Endodermal cell (in vitro differentiated cells): ENCODE measurements around the gene IL18R1. TPM values are rescaled to one million over a fixed set of nuclear protein-coding genes. Genes with fewer than 3 reads are reported as not detected.

Experiments used
- DNase-seq: peaks from one replicate; pipeline ENCODE4 v3.0.0-alpha.2; 2017
- H3K27ac ChIP-seq: 2 replicates; pipeline ENCODE4 v1.5.1; 2013; ENCODE audit warnings: mild to moderate bottlenecking, low read depth, low read length, moderate library complexity
- H3K27me3 ChIP-seq: 2 replicates; pipeline ENCODE4 v1.6.1; 2013; ENCODE audit warnings: mild to moderate bottlenecking, low read length, moderate library complexity; ENCODE audit not compliant: insufficient read depth, control insufficient read depth, poor library complexity, severe bottlenecking
- H3K36me3 ChIP-seq: 2 replicates; pipeline ENCODE4 v1.7.0; 2013; ENCODE audit warnings: mild to moderate bottlenecking, low read length, moderate library complexity; ENCODE audit not compliant: control insufficient read depth, insufficient read depth
- H3K4me1 ChIP-seq: one replicate; pipeline ENCODE4 v1.7.0; 2013; ENCODE audit warnings: low read length; ENCODE audit not compliant: control insufficient read depth, insufficient read depth
- H3K4me3 ChIP-seq: 2 replicates; pipeline ENCODE4 v1.5.1; 2013; ENCODE audit warnings: mild to moderate bottlenecking, low read length, moderate library complexity
- H3K9ac ChIP-seq: 2 replicates; pipeline ENCODE4 v1.6.1; 2013; ENCODE audit warnings: mild to moderate bottlenecking, low read length, moderate library complexity; ENCODE audit not compliant: poor library complexity, severe bottlenecking; ENCODE audit errors: extremely low read depth
- H3K9me3 ChIP-seq: 2 replicates; pipeline ENCODE4 v1.6.1; 2013; ENCODE audit warnings: mild to moderate bottlenecking, low read length, moderate library complexity; ENCODE audit not compliant: control insufficient read depth
- H3K27ac Mint-ChIP-seq: 2 replicates; pipeline ENCODE4 v1.8.0; 2020; ENCODE audit warnings: mixed read lengths
- H3K27me3 Mint-ChIP-seq: 2 replicates; pipeline ENCODE4 v1.8.0; 2021; ENCODE audit warnings: mild to moderate bottlenecking, mixed read lengths; ENCODE audit not compliant: insufficient read depth
- H3K36me3 Mint-ChIP-seq: 2 replicates; pipeline ENCODE4 v1.8.0; 2020; ENCODE audit warnings: low read depth, mixed read lengths
- H3K4me1 Mint-ChIP-seq: 2 replicates; pipeline ENCODE4 v1.8.0; 2020; ENCODE audit warnings: mixed read lengths
- H3K4me3 Mint-ChIP-seq: 2 replicates; pipeline ENCODE4 v1.8.0; 2020; ENCODE audit warnings: mild to moderate bottlenecking, moderate library complexity, mixed read lengths
- H3K9me3 Mint-ChIP-seq: 2 replicates; pipeline ENCODE4 v1.8.0; 2020; ENCODE audit warnings: mild to moderate bottlenecking, mixed read lengths
- CTCF ChIP-seq: fragments of 200-600 bp; sonication (generic); conservative IDR thresholded peaks from 2 replicates; pipeline ENCODE4 v1.5.0; 2021; ENCODE audit warnings: antibody characterized with exemption, mild to moderate bottlenecking
- WGBS, 2 experiments: methylation state at CpG; one replicate each; pipeline versions ENCODE4 v1.1.5 to v1.1.7; 2013; ENCODE audit warnings: missing lambda C conversion rate in 2 of 2, mixed read lengths in 1 of 2; ENCODE audit not compliant: insufficient coverage in 1 of 2, insufficient read length in 1 of 2; 5-methylcytosine and 5-hydroxymethylcytosine counted together
- total RNA-seq, 2 donors: library from RNA; stranded (reverse); fragmentation: NEBNext Ultra II Directional in 1 of 2; extraction: Animal tissue kit (Norgen Biotek cat#: 25700) in 1 of 2; gene quantifications; 2 replicates in 1 of 2; 3 replicates in 1 of 2; pipeline ENCODE4 v1.2.1, GENCODE V29; 2021

Gene IL18R1
- total RNA-seq, 2 donors from 2014 or later = 2.2 to 2.4 TPM

- H3K4me1 ChIP-seq = peaks cover 5% of the 10 kb centered on the region
- peaks cover 3% of the 10 kb centered on the region for H3K27me3 Mint-ChIP-seq
- H3K27ac ChIP-seq = no peak overlapping the region
- no peaks in the 10 kb centered on the region for H3K27me3 ChIP-seq
- no peak for TF ChIP-seq CTCF
- no peak overlapping the region for H3K4me3 Mint-ChIP-seq
- no peak overlapping the region for H3K27ac Mint-ChIP-seq
- no peak overlapping the region for H3K9ac ChIP-seq
- peaks cover 20% of the 10 kb centered on the region for H3K9me3 ChIP-seq
- no peak overlapping the region for H3K4me3 ChIP-seq
- DNase-seq = no peak
- 81 to 95% methylated on average over 2 of the region's 2 CpGs for WGBS, 2 experiments
- peaks cover 13% of the 10 kb centered on the region for H3K9me3 Mint-ChIP-seq
- no peaks in the 10 kb centered on the region for H3K36me3 ChIP-seq
- H3K36me3 Mint-ChIP-seq = no peaks in the 10 kb centered on the region
- peaks cover 24% of the 10 kb centered on the region for H3K4me1 Mint-ChIP-seq
Measured at GRCh38 chr2:102313025-102313424, 42.6 kb upstream of the IL18R1 start.

DNA sequence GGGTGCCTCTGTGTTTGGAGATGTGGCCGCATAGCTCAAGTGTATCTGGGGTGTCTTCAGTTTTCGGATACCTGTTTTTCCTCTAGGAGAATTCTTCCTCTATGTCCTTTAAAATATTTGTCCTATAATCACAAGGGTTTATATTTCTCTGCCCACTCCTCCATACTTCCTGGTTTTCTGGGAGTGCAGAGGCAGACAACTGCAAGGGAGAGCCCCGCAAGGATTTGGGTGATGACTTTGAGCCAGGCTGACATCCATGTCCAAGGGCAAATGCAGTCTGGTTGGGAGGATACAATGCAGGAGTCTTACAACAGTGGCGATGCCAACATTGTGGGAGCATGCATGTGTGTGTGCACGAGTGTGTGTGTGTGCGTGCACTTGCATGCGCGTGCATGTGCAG lies 42.1 kb upstream of the IL18R1 start:
- H3K27me3 Mint-ChIP-seq = peaks cover 2% of the 10 kb centered on the region
- H3K9me3 Mint-ChIP-seq = peaks cover 13% of the 10 kb centered on the region
- peaks cover 24% of the 10 kb centered on the region for H3K4me1 Mint-ChIP-seq
- Histone ChIP-seq H3K4me3 (no peak overlapping the region), H3K9ac (no peak overlapping the region), H3K27ac (no peak overlapping the region), H3K9me3 (peaks cover 20% of the 10 kb centered on the region), H3K4me1 (peaks cover 5% of the 10 kb centered on the region), H3K27me3 (no peaks in the 10 kb centered on the region), H3K36me3 (no peaks in the 10 kb centered on the region)
- no peak for TF ChIP-seq CTCF
- no peaks in the 10 kb centered on the region for H3K36me3 Mint-ChIP-seq
- no peak overlapping the region for H3K27ac Mint-ChIP-seq
- 89 to 100% methylated on average over 5 to 8 of the region's 8 CpGs for WGBS, 2 experiments
- H3K4me3 Mint-ChIP-seq = no peak overlapping the region
- DNase-seq = no peak

DNA sequence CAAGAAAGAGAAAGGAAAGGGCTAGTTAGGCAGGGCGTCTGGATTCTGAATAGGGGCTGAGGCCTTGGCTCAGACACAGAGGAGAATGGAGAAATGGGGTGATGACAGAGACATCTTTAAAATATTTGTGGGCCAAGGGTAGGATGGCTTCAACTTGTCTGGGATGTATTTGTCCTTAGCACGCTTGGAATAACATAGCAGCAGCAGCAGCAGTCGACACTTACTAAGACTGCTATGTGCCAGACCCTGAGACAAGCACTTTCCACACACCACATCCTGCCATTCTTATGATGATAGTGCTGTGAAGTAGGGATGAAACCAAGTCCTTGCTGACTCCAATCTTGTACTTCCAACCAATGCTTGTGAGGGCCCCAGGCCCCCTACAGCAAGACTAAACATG lies 41.6 kb upstream of the IL18R1 start:
- Histone ChIP-seq H3K9ac (no peak overlapping the region), H3K27me3 (no peaks in the 10 kb centered on the region), H3K27ac (no peak overlapping the region), H3K9me3 (peaks cover 20% of the 10 kb centered on the region), H3K4me3 (no peak overlapping the region), H3K36me3 (no peaks in the 10 kb centered on the region), H3K4me1 (peaks cover 5% of the 10 kb centered on the region)
- no peaks in the 10 kb centered on the region for H3K36me3 Mint-ChIP-seq
- no peak for DNase-seq
- H3K9me3 Mint-ChIP-seq = peaks cover 13% of the 10 kb centered on the region
- H3K4me3 Mint-ChIP-seq = no peak overlapping the region
- WGBS, 2 experiments = 85% methylated on average over 3 of the region's 3 CpGs; no CpG with 5 or more reads in 1 of the 2 experiments
- TF ChIP-seq CTCF = no peak
- peaks cover 24% of the 10 kb centered on the region for H3K4me1 Mint-ChIP-seq
- no peak overlapping the region for H3K27ac Mint-ChIP-seq
- peaks cover 2% of the 10 kb centered on the region for H3K27me3 Mint-ChIP-seq
